Suprapubic skin (tissue), 4 donors: ENCODE measurements around the gene GNB1. TPM values are rescaled to one million over a fixed set of nuclear protein-coding genes. Genes with fewer than 3 reads are reported as not detected.

ENCODE experiments used
- DNase-seq, 2 donors: peaks; one replicate each; pipeline ENCODE4 v3.0.0-alpha.2; 2019; ENCODE audit warnings: low spot score in 2 of 2
- H3K27ac ChIP-seq: fragments of 200-600 bp; sonication (generic); one replicate; pipeline ENCODE4 v1.5.1; 2019
- H3K27me3 ChIP-seq: fragments of 200-600 bp; sonication (generic); one replicate; pipeline ENCODE4 v1.5.1; 2019
- H3K36me3 ChIP-seq: fragments of 200-600 bp; sonication (generic); one replicate; pipeline ENCODE4 v1.5.1; 2019
- H3K4me1 ChIP-seq: fragments of 200-600 bp; sonication (generic); one replicate; pipeline ENCODE4 v1.5.1; 2019
- H3K4me3 ChIP-seq: fragments of 200-600 bp; sonication (generic); one replicate; pipeline ENCODE4 v1.5.1; 2019; ENCODE audit warnings: mild to moderate bottlenecking
- H3K9me3 ChIP-seq: fragments of 200-600 bp; sonication (generic); one replicate; pipeline ENCODE4 v1.5.1; 2019
- CTCF ChIP-seq, 2 donors: fragments of 200-600 bp in 1 of 2; fragments of 450-650 bp in 1 of 2; sonication (generic) in 1 of 2; IDR thresholded peaks; one replicate each; pipeline ENCODE4 v1.5.1; 2016 to 2019; ENCODE audit warnings: antibody characterized with exemption in 2 of 2, mild to moderate bottlenecking in 1 of 2, moderate library complexity in 1 of 2
- EP300 ChIP-seq: sonication (generic); formaldehyde crosslinking; IDR thresholded peaks from one replicate; pipeline ENCODE4 v1.6.1; 2017; ENCODE audit warnings: antibody characterized with exemption
- POLR2A ChIP-seq, 2 donors: fragments of 450-650 bp; IDR thresholded peaks; one replicate each; pipeline ENCODE4 v1.6.1; 2017; ENCODE audit warnings: antibody characterized with exemption in 2 of 2, mild to moderate bottlenecking in 2 of 2, moderate library complexity in 2 of 2
- POLR2AphosphoS5 ChIP-seq, 3 donors: sonication (generic); formaldehyde crosslinking; IDR thresholded peaks; one replicate each; pipeline ENCODE4 v1.6.1; 2017; ENCODE audit warnings: antibody characterized with exemption in 3 of 3
- WGBS: methylation state at CpG from one replicate; pipeline ENCODE4 v1.1.5; 2018; 5-methylcytosine and 5-hydroxymethylcytosine counted together
- total RNA-seq, 4 donors: library from RNA; depleted of rRNA; stranded (reverse); fragments of >200 nt; gene quantifications; one replicate each; pipeline ENCODE4 v1.1.0, GENCODE V29; 2016

GNB1 gene
- total RNA-seq, 4 donors from 2014 or later = 121 to 159 (median 153) TPM

DNA sequence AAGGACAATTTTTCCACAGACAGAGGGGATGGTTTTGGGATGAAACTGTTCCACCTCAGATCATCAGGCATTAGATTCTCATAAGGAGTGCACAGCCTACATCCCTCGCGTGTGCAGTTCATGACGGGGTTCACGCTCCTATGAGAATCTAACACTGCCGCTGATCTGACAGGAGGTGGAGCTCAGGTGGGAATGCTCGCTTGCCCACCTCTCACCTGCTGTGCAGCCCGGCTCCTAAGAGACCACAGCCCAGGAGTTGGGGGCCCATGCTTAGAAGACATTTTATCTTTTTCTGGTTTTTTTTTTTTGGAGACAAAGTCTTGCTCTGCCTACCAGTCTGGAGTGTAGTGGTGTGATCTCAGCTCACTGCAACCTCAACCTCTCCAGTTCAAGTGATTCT lies 16.0 kb downstream of the GNB1 start:
- Histone ChIP-seq H3K4me3 (no peak overlapping the region), H3K4me1 (peaks cover 53% of the 10 kb centered on the region), H3K36me3 (peaks cover 7% of the 10 kb centered on the region), H3K27me3 (no peaks in the 10 kb centered on the region), H3K9me3 (no peaks in the 10 kb centered on the region), H3K27ac (no peak overlapping the region)
- TF ChIP-seq POLR2AphosphoS5 (IDR thresholded peaks at IDR 0.05) = no peak
- no peak for TF ChIP-seq EP300
- no peak for TF ChIP-seq CTCF (IDR thresholded peaks at IDR 0.05)
- TF ChIP-seq POLR2A (IDR thresholded peaks at IDR 0.05) = no peak
- DNase-seq = no peak
- WGBS = 96% methylated on average over 7 of the region's 7 CpGs

DNA sequence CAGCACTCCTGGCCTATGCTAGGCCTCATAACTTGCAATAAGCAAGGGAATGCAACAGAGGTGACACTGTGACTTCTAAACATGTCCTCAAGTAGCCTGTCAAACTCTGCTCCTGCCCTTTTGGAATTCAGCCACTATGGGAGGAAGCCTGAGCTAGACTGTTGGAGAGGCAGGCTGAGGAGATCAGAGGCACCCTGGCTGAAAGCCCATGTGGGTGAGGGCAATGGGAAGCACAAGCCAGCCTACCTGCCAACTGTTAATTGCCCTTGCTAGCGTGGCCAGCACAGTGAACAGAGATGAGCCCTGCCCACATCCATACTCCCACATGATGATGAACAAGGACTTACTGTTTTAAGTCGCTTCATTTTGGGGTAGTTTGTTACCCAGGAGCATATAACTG lies 17.7 kb downstream of the GNB1 start:
- Histone ChIP-seq H3K27me3 (no peaks in the 10 kb centered on the region), H3K4me1 (peaks cover 52% of the 10 kb centered on the region), H3K36me3 (peaks cover 7% of the 10 kb centered on the region), H3K9me3 (no peaks in the 10 kb centered on the region), H3K27ac (peak overlapping the region; percentile 27), H3K4me3 (no peak overlapping the region)
- 17% methylated on average over 1 of the region's 2 CpGs for WGBS
- TF ChIP-seq EP300 = no peak
- TF ChIP-seq POLR2A (IDR thresholded peaks at IDR 0.05) = no peak
- no peak for TF ChIP-seq POLR2AphosphoS5 (IDR thresholded peaks at IDR 0.05)
- no peak for TF ChIP-seq CTCF (IDR thresholded peaks at IDR 0.05)
- no peak for DNase-seq

DNA sequence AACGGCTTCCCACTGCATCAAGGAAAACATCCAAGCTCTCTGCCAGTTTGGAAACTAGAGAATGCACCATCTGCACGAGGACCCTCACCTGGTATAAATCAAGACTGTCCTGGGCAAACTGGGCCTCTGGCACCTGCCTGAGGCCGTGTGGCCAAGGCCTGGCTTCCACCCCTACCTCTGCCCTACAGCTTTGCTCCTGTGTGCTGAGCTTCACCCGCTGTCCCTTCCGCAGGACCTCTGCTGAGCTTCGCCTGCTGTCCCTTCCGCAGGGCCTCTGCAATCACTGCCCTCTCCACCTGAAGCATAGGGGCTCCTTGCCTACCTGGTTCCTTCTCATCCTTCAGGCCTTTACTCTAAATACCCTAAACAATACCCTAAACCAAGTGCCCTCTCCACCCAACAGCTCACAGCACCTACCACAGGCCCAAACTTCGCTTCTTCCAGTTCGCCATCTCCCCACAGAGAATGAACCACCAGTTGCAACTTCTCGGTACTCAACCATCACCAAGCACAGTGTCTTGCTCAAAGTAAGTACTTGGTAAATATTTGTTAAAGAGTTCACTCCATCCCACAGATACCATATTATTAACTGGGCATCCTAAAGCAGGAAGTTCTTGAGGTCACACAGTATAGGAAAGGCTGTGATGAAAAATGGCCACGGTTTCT lies 18.4 kb downstream of the GNB1 start:
- H3K4me1 ChIP-seq = peaks cover 47% of the 10 kb centered on the region
- peak overlapping the region; percentile 17 for H3K27ac ChIP-seq

GRCh38 chr1:1869469-1869868 lies 21.4 kb downstream of the GNB1 start:
- H3K27me3 ChIP-seq = no peaks in the 10 kb centered on the region
- peaks cover 40% of the 10 kb centered on the region for H3K4me1 ChIP-seq
- no peak for TF ChIP-seq CTCF (IDR thresholded peaks at IDR 0.05)
- no peak for TF ChIP-seq POLR2AphosphoS5 (IDR thresholded peaks at IDR 0.05)
- no peak for TF ChIP-seq EP300
- no peak for TF ChIP-seq POLR2A (IDR thresholded peaks at IDR 0.05)
- DNase-seq = no peak
- no peak overlapping the region for H3K4me3 ChIP-seq
- H3K27ac ChIP-seq = no peak overlapping the region
- no peaks in the 10 kb centered on the region for H3K36me3 ChIP-seq
- H3K9me3 ChIP-seq = no peaks in the 10 kb centered on the region
- WGBS = 64% methylated on average over 4 of the region's 4 CpGs

More for the DNA sequence above, 18.4 kb downstream of the GNB1 start:
- no peaks in the 10 kb centered on the region for H3K27me3 ChIP-seq
- TF ChIP-seq POLR2AphosphoS5 (IDR thresholded peaks at IDR 0.05) = no peak
- no peak for TF ChIP-seq POLR2A (IDR thresholded peaks at IDR 0.05)
- TF ChIP-seq CTCF (IDR thresholded peaks at IDR 0.05) = no peak
- TF ChIP-seq EP300 = no peak
- no peak overlapping the region for H3K4me3 ChIP-seq
- no peaks in the 10 kb centered on the region for H3K9me3 ChIP-seq
- H3K36me3 ChIP-seq = peaks cover 7% of the 10 kb centered on the region
- DNase-seq = no peak
- 84% methylated on average over 11 of the region's 11 CpGs for WGBS

DNA sequence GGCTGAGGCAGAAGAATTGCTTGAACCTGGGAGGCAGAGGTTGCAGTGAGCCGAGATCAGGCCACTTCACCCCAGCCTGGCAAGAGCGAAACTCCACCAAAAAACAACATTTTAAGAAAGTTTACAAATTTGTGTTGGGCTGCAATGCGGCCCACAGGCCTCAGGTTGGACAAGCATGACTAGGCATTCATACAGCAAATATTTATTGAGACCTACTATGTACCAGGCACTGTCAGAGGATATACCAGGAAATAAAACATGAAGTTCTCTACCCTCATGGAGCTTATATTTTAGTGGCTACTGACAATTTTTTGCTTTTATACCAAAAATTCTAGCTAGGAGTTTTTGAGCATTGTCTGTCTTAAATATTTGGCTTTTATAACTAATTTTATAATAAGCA lies 23.7 kb downstream of the GNB1 start:
- TF ChIP-seq POLR2AphosphoS5 (IDR thresholded peaks at IDR 0.05) (no peak), POLR2A (IDR thresholded peaks at IDR 0.05) (no peak), EP300 (no peak), CTCF (IDR thresholded peaks at IDR 0.05) (no peak)
- Histone ChIP-seq H3K4me1 (peaks cover 30% of the 10 kb centered on the region), H3K4me3 (no peak overlapping the region), H3K27ac (no peak overlapping the region), H3K36me3 (no peaks in the 10 kb centered on the region), H3K9me3 (no peaks in the 10 kb centered on the region), H3K27me3 (no peaks in the 10 kb centered on the region)
- DNase-seq = no peak
- 95% methylated on average over 3 of the region's 3 CpGs for WGBS
